Adrenal gland (tissue), 12 donors: ENCODE results near the gene SCN1A. TPM values are rescaled to one million over a fixed set of nuclear protein-coding genes. Genes with fewer than 3 reads are reported as not detected.

ENCODE experiments used
- DNase-seq, 7 donors: peaks; one replicate each; pipeline ENCODE4 v3.0.0-alpha.2; 2019 to 2020
- H3K27ac ChIP-seq, 5 donors: fragments of 200-600 bp; sonication (generic) in 4 of 5; 1 replicate in 3 of 5; 2 replicates in 2 of 5; pipeline versions ENCODE4 v1.5.1 to v1.8.0; 2016 to 2020; ENCODE audit warnings: mild to moderate bottlenecking in 1 of 5
- H3K27me3 ChIP-seq: fragments of 200-600 bp; 2 replicates; pipeline ENCODE4 v1.8.0; 2021
- H3K36me3 ChIP-seq, 2 donors: fragments of 200-600 bp; replicated peaks in 1 of 2; 1 replicate in 1 of 2; 2 replicates in 1 of 2; pipeline versions ENCODE4 v1.5.1 to v1.8.0; 2018 to 2022
- H3K4me1 ChIP-seq, 2 donors: fragments of 200-600 bp; replicated peaks in 1 of 2; 1 replicate in 1 of 2; 2 replicates in 1 of 2; pipeline versions ENCODE4 v1.5.1 to v1.8.0; 2018 to 2021
- H3K4me3 ChIP-seq, 4 donors: fragments of 200-600 bp; sonication (generic) in 3 of 4; one replicate each; pipeline ENCODE4 v1.5.1; 2016 to 2018
- H3K9me3 ChIP-seq, 3 donors: fragments of 200-600 bp; sonication (generic) in 1 of 3; replicated peaks in 1 of 3; 1 replicate in 2 of 3; 2 replicates in 1 of 3; pipeline versions ENCODE4 v1.5.1 to v1.8.0; 2016 to 2021
- POLR2A ChIP-seq, 2 donors: fragments of 450-650 bp; IDR thresholded peaks; one replicate each; pipeline ENCODE4 v1.6.1; 2017; ENCODE audit warnings: antibody characterized with exemption in 2 of 2, mild to moderate bottlenecking in 2 of 2, moderate library complexity in 1 of 2
- WGBS, 4 donors: extraction: QIAGEN DNeasy Blood & Tissue Kit in 2 of 4; methylation state at CpG; one replicate each; pipeline versions ENCODE4 v1.1.5 to v1.1.7; 2013 to 2017; 5-methylcytosine and 5-hydroxymethylcytosine counted together
- intact Hi-C, 2 donors: fragments of 100-400 bp; cut with DNase I; formaldehyde crosslinking; loops; one replicate each; pipeline versions ENCODE4 v1.14.1 to v1.15.0; 2022 to 2023
- polyA plus RNA-seq, 3 donors: library from polyadenylated mRNA; stranded (reverse); fragments of 200-250 nt in 2 of 3; fragments of 350-450 nt in 1 of 3; fragmentation: Illumina TruSeq in 1 of 3; extraction: RNeasy Lipid Tissue Mini Kit (QIAGEN cat#74804) in 1 of 3; gene quantifications; one replicate each; pipeline ENCODE4 v1.2.3, GENCODE V29; 2013 to 2014
- total RNA-seq, 9 donors: library from RNA; depleted of rRNA in 4 of 9; stranded (reverse); fragments of >200 nt in 4 of 9; fragments of 120-200 nt in 1 of 9; fragmentation: NEBNext Ultra II Directional in 1 of 9; extraction: Animal tissue kit (Norgen Biotek cat#: 25700) in 1 of 9; gene quantifications; one replicate each; pipeline versions ENCODE4 v1.1.0 to v1.2.4, GENCODE V29; 2013 to 2023
- TF ChIP-seq, protein P1 (sequence below), 6 experiments: fragments of 450-650 bp in 4 of 6; fragments of 200-600 bp in 2 of 6; sonication (generic) in 1 of 6; IDR thresholded peaks; 1 replicate in 5 of 6; 2 replicates in 1 of 6; pipeline versions ENCODE4 v1.5.1 to v1.8.0; 2016 to 2021; ENCODE audit warnings: antibody characterized with exemption in 6 of 6, mild to moderate bottlenecking in 2 of 6, moderate library complexity in 1 of 6
- donor health status: healthy with polysubstance abuse.
- donor health status: Bipolar disorder and iron deficiency.
- donor health status: DM: yes; HTN: yes; CAD: no.
- donor health status: DM: no; HTN: no; CAD: no.
- donor health status: DM: no; HTN: no; CAD: no.
- donor health status: DM: yes; HTN: yes; CAD: no.

SCN1A gene
- total and polyA plus RNA-seq, 12 donors, result 0.07 to 8.9 (median 0.22) TPM; not detected in 4

- no peaks in the 10 kb centered on the region for H3K36me3 ChIP-seq
- intact Hi-C loops, result no loop called here
- no peak for DNase-seq
- no peak overlapping the region for H3K27ac ChIP-seq
- H3K27me3 ChIP-seq, result no peaks in the 10 kb centered on the region
- no peaks in the 10 kb centered on the region for H3K9me3 ChIP-seq
- TF ChIP-seq, protein P1, sequence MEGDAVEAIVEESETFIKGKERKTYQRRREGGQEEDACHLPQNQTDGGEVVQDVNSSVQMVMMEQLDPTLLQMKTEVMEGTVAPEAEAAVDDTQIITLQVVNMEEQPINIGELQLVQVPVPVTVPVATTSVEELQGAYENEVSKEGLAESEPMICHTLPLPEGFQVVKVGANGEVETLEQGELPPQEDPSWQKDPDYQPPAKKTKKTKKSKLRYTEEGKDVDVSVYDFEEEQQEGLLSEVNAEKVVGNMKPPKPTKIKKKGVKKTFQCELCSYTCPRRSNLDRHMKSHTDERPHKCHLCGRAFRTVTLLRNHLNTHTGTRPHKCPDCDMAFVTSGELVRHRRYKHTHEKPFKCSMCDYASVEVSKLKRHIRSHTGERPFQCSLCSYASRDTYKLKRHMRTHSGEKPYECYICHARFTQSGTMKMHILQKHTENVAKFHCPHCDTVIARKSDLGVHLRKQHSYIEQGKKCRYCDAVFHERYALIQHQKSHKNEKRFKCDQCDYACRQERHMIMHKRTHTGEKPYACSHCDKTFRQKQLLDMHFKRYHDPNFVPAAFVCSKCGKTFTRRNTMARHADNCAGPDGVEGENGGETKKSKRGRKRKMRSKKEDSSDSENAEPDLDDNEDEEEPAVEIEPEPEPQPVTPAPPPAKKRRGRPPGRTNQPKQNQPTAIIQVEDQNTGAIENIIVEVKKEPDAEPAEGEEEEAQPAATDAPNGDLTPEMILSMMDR (IDR thresholded peaks at IDR 0.05), result no peak
- TF ChIP-seq POLR2A (IDR thresholded peaks at IDR 0.05), result no peak
- H3K4me1 ChIP-seq, result no peaks in the 10 kb centered on the region
- WGBS, 4 donors, result 13 to 27% (median 23%) methylated on average over 1 of the region's 1 CpG
- H3K4me3 ChIP-seq, result no peak overlapping the region
These were observed 157.2 kb downstream of the SCN1A start for GRCh38 chr2:165970663-165971062.

- H3K36me3 ChIP-seq, result no peaks in the 10 kb centered on the region
- intact Hi-C loops, result no loop called here
- H3K4me3 ChIP-seq, result no peak overlapping the region
- no peak for DNase-seq
- H3K9me3 ChIP-seq, result no peaks in the 10 kb centered on the region
- H3K27ac ChIP-seq, result no peak overlapping the region
- H3K27me3 ChIP-seq, result no peaks in the 10 kb centered on the region
- no peaks in the 10 kb centered on the region for H3K4me1 ChIP-seq
- WGBS, 4 donors, result 55 to 72% (median 62%) methylated on average over 2 of the region's 2 CpGs
- TF ChIP-seq, protein P1 (IDR thresholded peaks at IDR 0.05), result peak in 1 of 6 experiments; percentile 12
- TF ChIP-seq POLR2A (IDR thresholded peaks at IDR 0.05), result no peak
These were observed 158.6 kb downstream of the SCN1A start for GRCh38 chr2:165969227-165969626.

GRCh38 chr2:165967746-165968145, 160.1 kb downstream of the SCN1A start:
- Histone ChIP-seq H3K27me3 (no peaks in the 10 kb centered on the region), H3K36me3 (no peaks in the 10 kb centered on the region), H3K9me3 (no peaks in the 10 kb centered on the region), H3K4me3 (no peak overlapping the region), H3K4me1 (no peaks in the 10 kb centered on the region), H3K27ac (no peak overlapping the region)
- intact Hi-C loops, result no loop called here
- no peak for TF ChIP-seq POLR2A (IDR thresholded peaks at IDR 0.05)
- TF ChIP-seq, protein P1 (IDR thresholded peaks at IDR 0.05), result no peak
- 89 to 93% (median 92%) methylated on average over 2 to 3 of the region's 3 CpGs for WGBS, 4 donors
- DNase-seq, result no peak

DNA sequence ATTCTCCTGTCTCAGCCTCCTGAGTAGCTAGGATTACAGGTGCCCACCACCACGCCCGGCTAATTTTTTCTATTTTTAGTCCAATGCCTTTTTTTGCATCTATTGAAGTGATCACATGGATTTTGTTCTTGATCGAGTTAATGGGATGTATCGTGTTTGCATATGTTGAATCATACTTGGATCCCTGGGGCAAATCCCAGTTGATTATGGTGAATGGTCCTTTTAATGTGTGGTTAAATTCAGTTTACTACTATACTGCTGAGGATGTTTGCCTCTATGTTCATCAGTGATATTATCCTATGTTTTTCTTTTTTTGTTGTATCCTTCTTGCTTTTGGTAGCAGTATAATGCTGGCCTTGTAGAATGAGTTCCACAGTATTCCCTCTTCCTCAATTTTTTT, 166.0 kb downstream of the SCN1A start:
- no peaks in the 10 kb centered on the region for H3K9me3 ChIP-seq
- intact Hi-C loops, result no loop called here
- TF ChIP-seq, protein P1 (IDR thresholded peaks at IDR 0.05), result no peak
- TF ChIP-seq POLR2A (IDR thresholded peaks at IDR 0.05), result no peak
- H3K4me1 ChIP-seq, result no peaks in the 10 kb centered on the region
- H3K36me3 ChIP-seq, result no peaks in the 10 kb centered on the region
- no peaks in the 10 kb centered on the region for H3K27me3 ChIP-seq
- 98 to 100% (median 98%) methylated on average over 4 of the region's 4 CpGs for WGBS, 4 donors
- no peak for DNase-seq
- H3K4me3 ChIP-seq, result no peak overlapping the region
- no peak overlapping the region for H3K27ac ChIP-seq
